ENCODE measurements around the gene FHL3.
A peak's percentile ranks its signal among the peaks of the same experiment; 100 is the strongest.

FHL3 gene

GRCh38 chr1:38012363-38013226 lies 7.3 kb upstream of the FHL3 start, which contains the start of gene UTP11:
Gene UTP11 (plus strand): TSS chr1:38012734. CDS start chr1:38012803, 69 bp downstream.
- DNase-seq (ENCODE audit: low spot score): peak; percentile 87

GRCh38 chr1:38009841-38010180 lies 4.5 kb upstream of the FHL3 start:
- no peak for DNase-seq (ENCODE audit: low spot score)

GRCh38 chr1:38009088-38009840 lies 4.0 kb upstream of the FHL3 start:
- no peak for DNase-seq (ENCODE audit: low spot score)

GRCh38 chr1:38006008-38006828 lies 904 bp upstream of the FHL3 start:
- no peak for DNase-seq (ENCODE audit: low spot score)

- DNase-seq (ENCODE audit: low spot score): no peak
These were observed 818 bp downstream of the FHL3 start for GRCh38 chr1:38004284-38005108.

- no peak for DNase-seq (ENCODE audit: low spot score)
These were observed 1.8 kb downstream of the FHL3 start for GRCh38 chr1:38003261-38004250.

- peak; percentile 35 for DNase-seq (ENCODE audit: low spot score)
These were observed 4.5 kb downstream of the FHL3 start for GRCh38 chr1:38000529-38001455.

GRCh38 chr1:38000233-38000528 lies 5.1 kb downstream of the FHL3 start:
- no peak for DNase-seq (ENCODE audit: low spot score)

- no peak for DNase-seq (ENCODE audit: low spot score)
These were observed 5.7 kb downstream of the FHL3 start for GRCh38 chr1:37999430-38000232.

GRCh38 chr1:37998913-37999429 lies 6.3 kb downstream of the FHL3 start:
- no peak for DNase-seq (ENCODE audit: low spot score)

- DNase-seq (ENCODE audit: low spot score): no peak
These were observed 7.1 kb downstream of the FHL3 start for GRCh38 chr1:37998089-37998808.

GRCh38 chr1:37997256-37998088 lies 7.8 kb downstream of the FHL3 start:
- DNase-seq (ENCODE audit: low spot score): no peak

GRCh38 chr1:37995751-37996345 lies 9.5 kb downstream of the FHL3 start:
- no peak for DNase-seq (ENCODE audit: low spot score)

GRCh38 chr1:37994886-37995566 lies 10.3 kb downstream of the FHL3 start:
- no peak for DNase-seq (ENCODE audit: low spot score)

GRCh38 chr1:37989361-37989930 lies 15.9 kb downstream of the FHL3 start:
- peak; percentile 34 for DNase-seq (ENCODE audit: low spot score)
